Adrenal gland (tissue), 12 donors: Measurements from ENCODE around the gene DDX52. TPM values are rescaled to one million over a fixed set of nuclear protein-coding genes. Genes with fewer than 3 reads are reported as not detected.

Experiments
- DNase-seq, 7 donors: peaks; one replicate each; pipeline ENCODE4 v3.0.0-alpha.2; 2019 to 2020
- H3K27ac ChIP-seq, 5 donors: fragments of 200-600 bp; sonication (generic) in 4 of 5; 1 replicate in 3 of 5; 2 replicates in 2 of 5; pipeline versions ENCODE4 v1.5.1 to v1.8.0; 2016 to 2020; ENCODE audit warnings: mild to moderate bottlenecking in 1 of 5
- H3K27me3 ChIP-seq: fragments of 200-600 bp; 2 replicates; pipeline ENCODE4 v1.8.0; 2021
- H3K36me3 ChIP-seq, 2 donors: fragments of 200-600 bp; replicated peaks in 1 of 2; 1 replicate in 1 of 2; 2 replicates in 1 of 2; pipeline versions ENCODE4 v1.5.1 to v1.8.0; 2018 to 2022
- H3K4me1 ChIP-seq, 2 donors: fragments of 200-600 bp; replicated peaks in 1 of 2; 1 replicate in 1 of 2; 2 replicates in 1 of 2; pipeline versions ENCODE4 v1.5.1 to v1.8.0; 2018 to 2021
- H3K4me3 ChIP-seq, 4 donors: fragments of 200-600 bp; sonication (generic) in 3 of 4; one replicate each; pipeline ENCODE4 v1.5.1; 2016 to 2018
- H3K9me3 ChIP-seq, 3 donors: fragments of 200-600 bp; sonication (generic) in 1 of 3; replicated peaks in 1 of 3; 1 replicate in 2 of 3; 2 replicates in 1 of 3; pipeline versions ENCODE4 v1.5.1 to v1.8.0; 2016 to 2021
- CTCF ChIP-seq, 6 experiments: fragments of 450-650 bp in 4 of 6; fragments of 200-600 bp in 2 of 6; sonication (generic) in 1 of 6; IDR thresholded peaks; 1 replicate in 5 of 6; 2 replicates in 1 of 6; pipeline versions ENCODE4 v1.5.1 to v1.8.0; 2016 to 2021; ENCODE audit warnings: antibody characterized with exemption in 6 of 6, mild to moderate bottlenecking in 2 of 6, moderate library complexity in 1 of 6
- POLR2A ChIP-seq, 2 donors: fragments of 450-650 bp; IDR thresholded peaks; one replicate each; pipeline ENCODE4 v1.6.1; 2017; ENCODE audit warnings: antibody characterized with exemption in 2 of 2, mild to moderate bottlenecking in 2 of 2, moderate library complexity in 1 of 2
- WGBS, 4 donors: extraction: QIAGEN DNeasy Blood & Tissue Kit in 2 of 4; methylation state at CpG; one replicate each; pipeline versions ENCODE4 v1.1.5 to v1.1.7; 2013 to 2017; 5-methylcytosine and 5-hydroxymethylcytosine counted together
- intact Hi-C, 2 donors: fragments of 100-400 bp; cut with DNase I; formaldehyde crosslinking; loops; one replicate each; pipeline versions ENCODE4 v1.14.1 to v1.15.0; 2022 to 2023
- polyA plus RNA-seq, 3 donors: library from polyadenylated mRNA; stranded (reverse); fragments of 200-250 nt in 2 of 3; fragments of 350-450 nt in 1 of 3; fragmentation: Illumina TruSeq in 1 of 3; extraction: RNeasy Lipid Tissue Mini Kit (QIAGEN cat#74804) in 1 of 3; gene quantifications; one replicate each; pipeline ENCODE4 v1.2.3, GENCODE V29; 2013 to 2014
- total RNA-seq, 9 donors: library from RNA; depleted of rRNA in 4 of 9; stranded (reverse); fragments of >200 nt in 4 of 9; fragments of 120-200 nt in 1 of 9; fragmentation: NEBNext Ultra II Directional in 1 of 9; extraction: Animal tissue kit (Norgen Biotek cat#: 25700) in 1 of 9; gene quantifications; one replicate each; pipeline versions ENCODE4 v1.1.0 to v1.2.4, GENCODE V29; 2013 to 2023
- donor health status: healthy with polysubstance abuse.
- donor health status: Bipolar disorder and iron deficiency.
- donor health status: DM: yes; HTN: yes; CAD: no.
- donor health status: DM: no; HTN: no; CAD: no.
- donor health status: DM: no; HTN: no; CAD: no.
- donor health status: DM: yes; HTN: yes; CAD: no.

The DDX52 gene
- total and polyA plus RNA-seq, 12 donors, result 7.2 to 34.1 (median 19.1) TPM

- no peak overlapping the region for H3K4me3 ChIP-seq
- no peak overlapping the region for H3K27ac ChIP-seq
- no peaks in the 10 kb centered on the region for H3K4me1 ChIP-seq
- TF ChIP-seq POLR2A (IDR thresholded peaks at IDR 0.05) (no peak), CTCF (IDR thresholded peaks at IDR 0.05) (no peak)
- H3K36me3 ChIP-seq, result no peaks in the 10 kb centered on the region
- 55 to 70% (median 63%) methylated on average over 4 of the region's 4 CpGs for WGBS, 4 donors
- H3K27me3 ChIP-seq, result no peaks in the 10 kb centered on the region
- no peak for DNase-seq
- H3K9me3 ChIP-seq, result no peaks in the 10 kb centered on the region
- intact Hi-C loops, result no loop called here
Observed at GRCh38 chr17:37662353-37662752, 19.1 kb upstream of the DDX52 start.

- intact Hi-C loops, result no loop called here
- H3K27ac ChIP-seq, result no peak overlapping the region
- no peaks in the 10 kb centered on the region for H3K9me3 ChIP-seq
- TF ChIP-seq POLR2A (IDR thresholded peaks at IDR 0.05), result no peak
- TF ChIP-seq CTCF (IDR thresholded peaks at IDR 0.05), result no peak
- H3K4me3 ChIP-seq, result no peak overlapping the region
- H3K36me3 ChIP-seq, result no peaks in the 10 kb centered on the region
- H3K27me3 ChIP-seq, result no peaks in the 10 kb centered on the region
- DNase-seq, result no peak
- H3K4me1 ChIP-seq, result no peaks in the 10 kb centered on the region
- WGBS, 4 donors, result 57 to 69% (median 62%) methylated on average over 1 of the region's 1 CpG
Observed at GRCh38 chr17:37661400-37662014, 18.3 kb upstream of the DDX52 start.

GRCh38 chr17:37659925-37660324 lies 16.7 kb upstream of the DDX52 start:
- Histone ChIP-seq H3K4me3 (no peak overlapping the region), H3K36me3 (no peaks in the 10 kb centered on the region), H3K9me3 (no peaks in the 10 kb centered on the region), H3K4me1 (no peaks in the 10 kb centered on the region), H3K27me3 (no peaks in the 10 kb centered on the region), H3K27ac (no peak overlapping the region)
- TF ChIP-seq POLR2A (IDR thresholded peaks at IDR 0.05) (no peak), CTCF (IDR thresholded peaks at IDR 0.05) (no peak)
- DNase-seq, result no peak
- WGBS, 4 donors, result 70 to 84% (median 76%) methylated on average over 5 of the region's 5 CpGs
- intact Hi-C loops, result no loop called here

- H3K27me3 ChIP-seq, result no peaks in the 10 kb centered on the region
- intact Hi-C loops, result no loop called here
- no peak overlapping the region for H3K27ac ChIP-seq
- H3K4me3 ChIP-seq, result no peak overlapping the region
- no peak for DNase-seq
- TF ChIP-seq POLR2A (IDR thresholded peaks at IDR 0.05), result no peak
- no peak for TF ChIP-seq CTCF (IDR thresholded peaks at IDR 0.05)
- no peaks in the 10 kb centered on the region for H3K4me1 ChIP-seq
- H3K36me3 ChIP-seq, result no peaks in the 10 kb centered on the region
- no peaks in the 10 kb centered on the region for H3K9me3 ChIP-seq
- 47 to 79% (median 71%) methylated on average over 1 of the region's 1 CpG for WGBS, 4 donors
Observed at GRCh38 chr17:37657202-37657601, 14.0 kb upstream of the DDX52 start.
